ENCODE measurements around the gene TRIP13. TPM values are rescaled to one million over a fixed set of nuclear protein-coding genes. Genes with fewer than 3 reads are reported as not detected.

The TRIP13 gene
- total and polyA plus RNA-seq, 2 of the 4 experiments (the other 2 are of a cell fraction): 17.1 to 35.5 TPM

DNA sequence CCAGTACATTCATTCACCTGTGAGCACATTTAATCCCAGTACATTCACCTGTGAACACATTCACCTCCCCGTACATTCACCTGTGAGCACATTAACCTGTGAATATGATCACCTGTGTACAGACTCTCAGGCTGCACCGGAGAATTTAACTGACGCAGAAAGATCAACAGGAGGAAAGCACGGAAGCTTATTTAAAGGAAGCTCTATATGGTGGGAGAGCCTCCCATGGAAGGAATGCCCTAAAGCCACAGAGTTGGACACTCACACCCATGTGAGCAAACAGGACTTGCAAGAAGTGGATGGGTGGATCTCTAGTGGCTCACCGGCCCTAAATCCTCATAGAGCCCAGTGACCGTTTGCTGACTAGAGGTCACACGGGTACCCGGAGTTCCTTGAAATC, 38.2 kb downstream of the TRIP13 start:
- BruUV-seq (replicated peaks): no TSS peak
- Histone ChIP-seq H3K4ac (ENCODE audit: low read depth, low read length) (no peak overlapping the region), H3K27ac (ENCODE audit: insufficient read depth, low read length) (no peak overlapping the region), H2AK9ac (replicated peaks; ENCODE audit: low read depth, low read length, poor library complexity) (no peak overlapping the region), H3K56ac (ENCODE audit: extremely low read depth, insufficient read depth, low read length) (no peak overlapping the region), H4K8ac (ENCODE audit: low read depth in 2 of 2, low read length in 2 of 2) (no peak overlapping the region), H3K23ac (ENCODE audit: low read depth, low read length) (no peak overlapping the region), H3K36me3 (ENCODE audit: control insufficient read depth, insufficient read depth, low read length) (no peaks in the 10 kb centered on the region), H2AFZ (replicated peaks; ENCODE audit: low read length, poor library complexity) (no peak overlapping the region), H3K4me3 (ENCODE audit: insufficient read depth, low read depth, low read length) (no peak overlapping the region), H2AK5ac (ENCODE audit: low read depth, low read length) (no peak overlapping the region), H4K5ac (ENCODE audit: low read depth, low read length) (no peak overlapping the region), H2BK120ac (ENCODE audit: low read depth, low read length) (no peak overlapping the region), H3K4me1 (ENCODE audit: control insufficient read depth, insufficient read depth, low read length) (peaks cover 7% of the 10 kb centered on the region; the same call in 1 of the 2 replicates), H2BK5ac (ENCODE audit: low read depth, low read length, poor library complexity, severe bottlenecking) (no peak overlapping the region), H3K79me1 (ENCODE audit: low read depth in 1 of 2, low read length in 2 of 2) (no peaks in the 10 kb centered on the region), H3K27me3 (ENCODE audit: control insufficient read depth, insufficient read depth, low read length) (peaks cover 32% of the 10 kb centered on the region), H3K9ac (ENCODE audit: low read depth, low read length) (no peak overlapping the region), H4K91ac (ENCODE audit: insufficient read depth, low read depth, low read length) (no peak overlapping the region), H3K4me2 (ENCODE audit: low read depth, low read length) (no peak overlapping the region), H3K18ac (ENCODE audit: low read depth, low read length) (no peak overlapping the region), H4K20me1 (ENCODE audit: insufficient read depth, low read length) (no peaks in the 10 kb centered on the region), H2BK15ac (ENCODE audit: low read depth, low read length) (no peak overlapping the region), H2BK20ac (ENCODE audit: low read depth, low read length) (no peak overlapping the region), H3K9me1 (ENCODE audit: insufficient read depth, low read length) (no peaks in the 10 kb centered on the region; the same call in 1 of the 2 replicates), H3K9me3 (ENCODE audit: control insufficient read depth, insufficient read depth, low read length) (no peaks in the 10 kb centered on the region), H3K14ac (replicated peaks; ENCODE audit: low read depth, low read length) (no peak overlapping the region)
- no peak for TF ChIP-seq ELK1 (IDR thresholded peaks at IDR 0.05; ENCODE audit: borderline replicate concordance, low read depth, low read length)
- TF ChIP-seq CTCF (conservative IDR thresholded peaks at IDR 0.05; ENCODE audit: low read depth, low read length): no peak
- TF ChIP-seq CHD1 (IDR thresholded peaks at IDR 0.05; ENCODE audit: low read depth, low read length): no peak
- TF ChIP-seq MAZ (IDR thresholded peaks at IDR 0.05; ENCODE audit: borderline replicate concordance, low read depth, low read length): no peak
- TF ChIP-seq POLR2A (IDR thresholded peaks at IDR 0.05; ENCODE audit: low read depth, low read length): no peak
- intact Hi-C loops (cut with micrococcal nuclease): no loop called here
- POLR2A ChIA-PET (ENCODE audit: unreplicated experiment): no interaction called here
- WGBS, 2 experiments (ENCODE audit: extremely low coverage in 2 of 2, insufficient read length in 1 of 2): 100% methylated on average over 1 of the region's 8 CpGs; no CpG with 5 or more reads in 1 of the 2 experiments
- dilution Hi-C loops (cut with HindIII; ENCODE audit: low sequenced_read_pairs, unreplicated experiment): no loop called here
- in situ Hi-C loops (cut with MboI; ENCODE audit: low sequenced_read_pairs): loop anchor here (10.0 kb wide), 3 partner anchors 204 to 714 kb away; no protein-coding TSS in a partner anchor
- CTCF ChIA-PET: interaction anchor here (0.7 to 2.1 kb wide), 3 partner anchors 7 to 237 kb away, joined by 3 to 7 read pairs (median 4); no protein-coding TSS in a partner anchor
- DNase-seq (no peak), ATAC-seq (ENCODE audit: low read depth) (no peak)

Measured in IMR-90 (cell line).